GM12878 (cell line): ENCODE data around the gene SF3B2.

ENCODE experiments used
- NR2C1 ChIP-seq: fragments of 450-650 bp; IDR thresholded peaks from 2 replicates; pipeline ENCODE4 v1.6.1; 2017; ENCODE audit warnings: antibody characterized with exemption, mild to moderate bottlenecking, moderate library complexity
- SREBF2 ChIP-seq: IDR thresholded peaks from 2 replicates; pipeline ENCODE4 v1.6.1; 2012; ENCODE audit warnings: mild to moderate bottlenecking, low read length
- SUZ12 ChIP-seq: fragments of 200-600 bp; sonication (generic); IDR thresholded peaks from one replicate; pipeline ENCODE4 v1.6.1; 2018; ENCODE audit warnings: antibody characterized with exemption, mild to moderate bottlenecking; ENCODE audit not compliant: unreplicated experiment

DNA sequence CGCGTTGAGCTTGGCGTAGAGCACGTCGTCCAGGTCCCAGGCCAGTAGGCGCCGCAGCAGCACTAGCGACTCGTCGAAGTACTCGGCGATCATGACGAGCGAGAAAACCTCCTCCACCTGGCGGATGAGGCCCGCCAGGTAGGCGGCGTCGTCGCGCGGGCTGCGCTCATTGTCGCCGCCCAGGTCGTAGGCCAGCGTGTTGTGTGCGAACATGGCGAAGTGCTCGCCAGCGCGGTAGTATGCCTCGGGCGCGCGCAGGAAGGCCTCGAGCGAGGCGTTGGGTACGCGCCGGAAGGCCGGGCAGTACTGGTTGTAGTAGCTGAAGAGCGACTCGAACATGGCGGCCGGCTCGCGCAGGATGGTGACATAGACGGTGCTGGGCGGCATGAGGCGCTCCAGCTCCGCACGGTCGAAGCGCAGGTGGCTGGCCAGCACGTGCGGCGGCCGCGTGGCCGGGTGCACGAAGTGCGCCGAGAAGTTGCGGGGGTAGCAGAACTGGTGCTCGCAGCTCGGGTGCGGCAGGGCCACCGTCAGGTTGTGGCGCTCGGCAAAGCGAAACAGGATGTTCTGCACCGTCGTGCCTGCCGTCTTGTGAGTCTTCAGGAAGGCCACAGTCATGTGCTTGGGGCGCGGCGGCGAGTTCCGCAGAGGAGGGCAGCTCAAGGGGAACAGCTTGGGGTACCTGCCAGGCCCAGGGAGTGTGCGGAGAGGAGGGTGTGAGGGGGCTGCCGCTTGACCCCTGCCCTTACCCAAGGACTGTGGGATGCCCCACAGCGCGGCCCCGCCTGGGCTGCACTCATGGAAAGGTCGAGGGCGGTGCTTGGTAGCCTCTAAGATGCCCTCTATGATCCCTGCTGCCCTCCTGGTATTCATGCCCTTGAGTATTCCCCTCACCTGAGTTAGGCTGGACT is 8.9 kb upstream of the SF3B2 start:
- TF ChIP-seq SREBF2: no peak
- no peak for TF ChIP-seq SUZ12
- no peak for TF ChIP-seq NR2C1
